ENCODE data around the gene CBX8. TPM values are rescaled to one million over a fixed set of nuclear protein-coding genes. Genes with fewer than 3 reads are reported as not detected.

Gene CBX8
- total and polyA plus RNA-seq, 2 of the 13 experiments (the other 11 are each of a cell fraction or from before 2014, with no cell fraction given): 0.34 to 12.6 TPM

DNA sequence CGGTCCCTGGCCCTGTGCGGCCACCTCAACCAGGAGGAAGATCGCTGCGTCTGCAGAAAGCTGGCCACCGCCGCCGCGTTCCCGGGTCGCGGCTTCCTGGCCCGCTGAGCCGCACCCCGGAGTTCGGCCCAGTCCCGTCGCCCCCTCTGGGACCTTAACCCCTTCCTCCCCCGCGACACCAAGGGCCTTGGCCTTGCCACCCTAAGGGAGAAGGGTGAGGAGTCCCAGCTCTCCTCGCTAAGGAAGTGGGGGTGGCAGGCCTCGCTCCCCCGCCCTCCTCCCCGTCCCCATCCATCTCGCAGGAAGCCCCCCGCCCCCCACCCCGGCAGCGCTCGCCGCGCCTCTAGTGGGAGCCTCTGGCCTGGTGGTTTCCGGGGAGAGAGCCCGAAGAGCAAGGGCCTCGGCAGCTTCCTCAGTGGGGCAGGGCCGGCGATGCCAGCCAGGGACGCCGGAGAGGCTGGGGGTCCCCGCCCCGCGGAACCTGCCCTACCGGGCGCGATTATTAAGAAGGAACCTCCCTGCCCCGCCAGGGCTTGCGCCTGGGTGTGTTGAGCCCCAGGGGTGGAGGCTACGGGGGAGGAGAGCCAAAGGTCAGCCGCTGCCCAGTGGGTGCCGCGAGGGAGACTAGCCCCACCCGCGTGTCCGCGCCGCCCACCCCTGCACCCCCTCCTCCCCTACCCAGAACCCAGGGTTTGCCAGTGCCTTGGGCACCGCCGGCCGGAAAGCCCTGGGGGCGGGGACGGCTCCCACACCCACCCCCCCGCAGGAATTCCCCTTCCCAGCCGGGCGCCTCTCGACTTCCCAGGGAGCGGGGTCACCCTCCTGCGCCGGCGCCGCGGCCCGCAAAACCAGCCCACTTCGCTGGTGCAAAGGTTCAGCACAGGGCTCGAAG lies 35.6 kb upstream of the CBX8 start (continued):
- TF ChIP-seq DBP (CRISPR knock-in tag; IDR thresholded peaks at IDR 0.05; ENCODE audit: not compliant biosample characterization) (no peak), PHF8 (CRISPR knock-in tag; IDR thresholded peaks at IDR 0.05) (peak; percentile 47), ZNF543 (CRISPR knock-in tag; IDR thresholded peaks at IDR 0.05) (peak; percentile 79), NFE2L2 (IDR thresholded peaks at IDR 0.05; ENCODE audit: low read length) (no peak), THAP8 (CRISPR knock-in tag; IDR thresholded peaks at IDR 0.05; ENCODE audit: borderline replicate concordance) (no peak), CEBPG (CRISPR knock-in tag; IDR thresholded peaks at IDR 0.05) (0 out of 2 replicates have a peak, but pooled peaks have one; percentile 4), SIN3B (IDR thresholded peaks at IDR 0.05; ENCODE audit: low read length) (no peak), HMG20A (CRISPR knock-in tag; IDR thresholded peaks at IDR 0.05; ENCODE audit: borderline replicate concordance) (no peak), GFI1 (CRISPR knock-in tag; IDR thresholded peaks at IDR 0.05; ENCODE audit: borderline replicate concordance) (peak; percentile 68), ATAD3A (CRISPR knock-in tag; IDR thresholded peaks at IDR 0.05) (no peak), CBX5 (CRISPR knock-in tag; IDR thresholded peaks at IDR 0.05; ENCODE audit: borderline replicate concordance) (no peak), RAD21 (CRISPR knock-in tag; IDR thresholded peaks at IDR 0.05) (peak; percentile 44), ZNF468 (CRISPR knock-in tag; IDR thresholded peaks at IDR 0.05) (no peak), ZSCAN25 (CRISPR knock-in tag; IDR thresholded peaks at IDR 0.05) (peak; percentile 70; the same call in 1 of the 2 replicates), ZNF383 (CRISPR knock-in tag; IDR thresholded peaks at IDR 0.05; ENCODE audit: borderline replicate concordance) (no peak), THAP9 (CRISPR knock-in tag; IDR thresholded peaks at IDR 0.05; ENCODE audit: borderline replicate concordance) (no peak), HNRNPUL1 (IDR thresholded peaks at IDR 0.05; ENCODE audit: low read depth, low read length) (no peak), RXRB (CRISPR knock-in tag; IDR thresholded peaks at IDR 0.05; ENCODE audit: borderline replicate concordance) (0 out of 2 replicates have a peak, but pooled peaks have one; percentile 55), ZNF652 (CRISPR knock-in tag; IDR thresholded peaks at IDR 0.05; ENCODE audit: borderline replicate concordance, low read depth) (peak; percentile 92), HINFP (CRISPR knock-in tag; IDR thresholded peaks at IDR 0.05; ENCODE audit: low read depth) (no peak), RNF2 (conservative IDR thresholded peaks at IDR 0.05; ENCODE audit: low read depth) (no peak), MTF1 (CRISPR knock-in tag; IDR thresholded peaks at IDR 0.05) (no peak), MTERF4 (CRISPR knock-in tag; IDR thresholded peaks at IDR 0.05) (0 out of 2 replicates have a peak, but pooled peaks have one; percentile 15), MXI1 (IDR thresholded peaks at IDR 0.05; ENCODE audit: borderline replicate concordance, low read depth, low read length) (no peak)

Data from HepG2 (cell line).